Measurements from ENCODE around the gene LRIT1. TPM values are rescaled to one million over a fixed set of nuclear protein-coding genes. Genes with fewer than 3 reads are reported as not detected.

The LRIT1 gene
- total RNA-seq, 1 experiment from 2014 or later: not detected

DNA sequence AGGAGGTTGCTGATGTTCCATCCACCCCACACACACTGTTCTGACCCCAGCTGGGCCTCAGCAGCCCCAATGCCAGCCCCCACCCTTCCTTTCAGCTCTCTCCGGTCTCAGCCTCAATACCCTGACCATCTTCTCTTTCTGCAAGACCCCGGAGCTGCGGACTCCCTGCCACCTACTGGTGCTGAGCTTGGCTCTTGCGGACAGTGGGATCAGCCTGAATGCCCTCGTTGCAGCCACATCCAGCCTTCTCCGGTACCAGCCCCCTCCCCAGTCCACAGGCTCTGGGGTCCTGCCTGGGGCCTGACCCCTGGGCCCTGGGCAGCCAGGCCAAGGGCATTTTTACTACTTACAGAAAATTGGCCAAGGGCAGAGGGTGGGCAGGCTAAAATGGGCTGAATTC lies 6.2 kb upstream of the LRIT1 start:
- no peak overlapping the region for H3K9ac ChIP-seq (ENCODE audit: low read length)
- TF ChIP-seq POLR2A (IDR thresholded peaks at IDR 0.05; ENCODE audit: borderline replicate concordance, extremely low read depth, insufficient read depth, insufficient read length) (no peak), ZNF274 (IDR thresholded peaks at IDR 0.05; ENCODE audit: low read depth, low read length) (no peak), YY1 (IDR thresholded peaks at IDR 0.05; ENCODE audit: extremely low read depth, insufficient replicate concordance, low read depth, low read length) (no peak), FOSL1 (IDR thresholded peaks at IDR 0.05; ENCODE audit: low read depth) (no peak), ELF1 (IDR thresholded peaks at IDR 0.05; ENCODE audit: borderline replicate concordance, low read depth) (no peak), EZH2phosphoT487 (IDR thresholded peaks at IDR 0.05; ENCODE audit: borderline replicate concordance) (no peak), ZFX (IDR thresholded peaks at IDR 0.05) (no peak), CEBPB (IDR thresholded peaks at IDR 0.05; ENCODE audit: low read depth) (no peak), TCF7L2 (IDR thresholded peaks at IDR 0.05; ENCODE audit: borderline replicate concordance, extremely low read depth, insufficient read depth, insufficient read length) (no peak)
- TF ChIP-seq, protein P1, sequence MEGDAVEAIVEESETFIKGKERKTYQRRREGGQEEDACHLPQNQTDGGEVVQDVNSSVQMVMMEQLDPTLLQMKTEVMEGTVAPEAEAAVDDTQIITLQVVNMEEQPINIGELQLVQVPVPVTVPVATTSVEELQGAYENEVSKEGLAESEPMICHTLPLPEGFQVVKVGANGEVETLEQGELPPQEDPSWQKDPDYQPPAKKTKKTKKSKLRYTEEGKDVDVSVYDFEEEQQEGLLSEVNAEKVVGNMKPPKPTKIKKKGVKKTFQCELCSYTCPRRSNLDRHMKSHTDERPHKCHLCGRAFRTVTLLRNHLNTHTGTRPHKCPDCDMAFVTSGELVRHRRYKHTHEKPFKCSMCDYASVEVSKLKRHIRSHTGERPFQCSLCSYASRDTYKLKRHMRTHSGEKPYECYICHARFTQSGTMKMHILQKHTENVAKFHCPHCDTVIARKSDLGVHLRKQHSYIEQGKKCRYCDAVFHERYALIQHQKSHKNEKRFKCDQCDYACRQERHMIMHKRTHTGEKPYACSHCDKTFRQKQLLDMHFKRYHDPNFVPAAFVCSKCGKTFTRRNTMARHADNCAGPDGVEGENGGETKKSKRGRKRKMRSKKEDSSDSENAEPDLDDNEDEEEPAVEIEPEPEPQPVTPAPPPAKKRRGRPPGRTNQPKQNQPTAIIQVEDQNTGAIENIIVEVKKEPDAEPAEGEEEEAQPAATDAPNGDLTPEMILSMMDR (IDR thresholded peaks at IDR 0.05 in 2 of 3, conservative IDR thresholded peaks at IDR 0.05 in 1 of 3; ENCODE audit: borderline replicate concordance in 1 of 3, insufficient read depth in 1 of 3, low read depth in 2 of 3, low read length in 2 of 3): no peak
- TF ChIP-seq, protein P2, sequence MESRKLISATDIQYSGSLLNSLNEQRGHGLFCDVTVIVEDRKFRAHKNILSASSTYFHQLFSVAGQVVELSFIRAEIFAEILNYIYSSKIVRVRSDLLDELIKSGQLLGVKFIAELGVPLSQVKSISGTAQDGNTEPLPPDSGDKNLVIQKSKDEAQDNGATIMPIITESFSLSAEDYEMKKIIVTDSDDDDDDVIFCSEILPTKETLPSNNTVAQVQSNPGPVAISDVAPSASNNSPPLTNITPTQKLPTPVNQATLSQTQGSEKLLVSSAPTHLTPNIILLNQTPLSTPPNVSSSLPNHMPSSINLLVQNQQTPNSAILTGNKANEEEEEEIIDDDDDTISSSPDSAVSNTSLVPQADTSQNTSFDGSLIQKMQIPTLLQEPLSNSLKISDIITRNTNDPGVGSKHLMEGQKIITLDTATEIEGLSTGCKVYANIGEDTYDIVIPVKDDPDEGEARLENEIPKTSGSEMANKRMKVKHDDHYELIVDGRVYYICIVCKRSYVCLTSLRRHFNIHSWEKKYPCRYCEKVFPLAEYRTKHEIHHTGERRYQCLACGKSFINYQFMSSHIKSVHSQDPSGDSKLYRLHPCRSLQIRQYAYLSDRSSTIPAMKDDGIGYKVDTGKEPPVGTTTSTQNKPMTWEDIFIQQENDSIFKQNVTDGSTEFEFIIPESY (IDR thresholded peaks at IDR 0.05; ENCODE audit: extremely low read depth, insufficient replicate concordance, low read length): no peak
- DNase-seq (ENCODE audit: low read depth, low spot score) (no peak), ATAC-seq (no peak)
- no peaks in the 10 kb centered on the region for H3K4me1 ChIP-seq (ENCODE audit: control insufficient read depth in 1 of 2, insufficient read depth in 2 of 2, low read length in 2 of 2)
- RAD21 ChIA-PET (ENCODE audit: low non-redundant PET in 1 of 2, low total read pairs in 2 of 2, uncharacterized antibody in 2 of 2, unreplicated experiment in 2 of 2): no interaction called here
- CTCF ChIA-PET: no interaction called here
- POLR2A ChIA-PET: no interaction called here
- no peaks in the 10 kb centered on the region for H3K79me2 ChIP-seq (ENCODE audit: insufficient read depth, low read length)
- H3K9me2 ChIP-seq (ENCODE audit: insufficient read depth): no peaks in the 10 kb centered on the region
- H2AFZ ChIP-seq (ENCODE audit: low read depth, low read length, poor library complexity, severe bottlenecking): no peak overlapping the region
- H4K20me1 ChIP-seq (ENCODE audit: insufficient read depth): no peaks in the 10 kb centered on the region
- H3K36me3 ChIP-seq (ENCODE audit: control insufficient read depth in 1 of 2, insufficient read depth in 2 of 2, low read length in 2 of 2): no peaks in the 10 kb centered on the region
- H3K27ac ChIP-seq (ENCODE audit: low read depth, low read length): no peak overlapping the region
- H3K27me3 ChIP-seq (ENCODE audit: insufficient read depth, low read length): peaks cover 6% of the 10 kb centered on the region; the same call in 1 of the 2 replicates
- BruUV-seq (replicated peaks): no TSS peak
- intact Hi-C loops (cut with micrococcal nuclease): no loop called here
- H3K4me2 ChIP-seq (ENCODE audit: low read length): no peak overlapping the region
- H3K4me3 ChIP-seq (replicated peaks in 1 of 2; ENCODE audit: low read depth in 1 of 2, low read length in 2 of 2): no peak overlapping the region
- H3K9me3 ChIP-seq (ENCODE audit: control insufficient read depth in 1 of 2, insufficient read depth in 1 of 2, low read depth in 1 of 2, low read length in 2 of 2): no peaks in the 10 kb centered on the region

All from HCT116 (cell line).